Fibroblast of lung (primary cell): ENCODE measurements around the gene GRIK4. TPM values are rescaled to one million over a fixed set of nuclear protein-coding genes. Genes with fewer than 3 reads are reported as not detected.

Experiments
- DNase-seq, 2 donors: peaks; one replicate each; pipeline versions ENCODE4 v3.0.0 to v3.0.0-alpha.2; 2010; ENCODE audit warnings: low read depth in 2 of 2
- H2AFZ ChIP-seq: 2 replicates; pipeline ENCODE4 v1.5.1; 2012; ENCODE audit warnings: low read length, control low read depth, inconsistent platforms
- H3K27ac ChIP-seq: 2 replicates; pipeline ENCODE4 v1.5.1; 2011; ENCODE audit warnings: low read length, control low read depth; ENCODE audit not compliant: insufficient read depth
- H3K27me3 ChIP-seq: 2 replicates; pipeline ENCODE4 v1.5.1; 2011; ENCODE audit warnings: mild to moderate bottlenecking, low read length; ENCODE audit not compliant: control insufficient read depth, insufficient read depth
- H3K36me3 ChIP-seq: 2 replicates; pipeline ENCODE4 v1.5.1; 2011; ENCODE audit warnings: low read length; ENCODE audit not compliant: control insufficient read depth, insufficient read depth
- H3K4me1 ChIP-seq: 2 replicates; pipeline ENCODE4 v1.5.1; 2011; ENCODE audit warnings: low read length; ENCODE audit not compliant: control insufficient read depth, insufficient read depth; ENCODE audit errors: extremely low read depth
- H3K4me2 ChIP-seq: 2 replicates; pipeline ENCODE4 v1.5.1; 2011; ENCODE audit warnings: low read length, control low read depth; ENCODE audit not compliant: insufficient read depth; ENCODE audit errors: extremely low read depth
- H3K4me3 ChIP-seq, 4 experiments: fragments of 200-600 bp in 1 of 4; sonication (generic) in 1 of 4; replicated peaks in 1 of 4; 2 replicates each; pipeline ENCODE4 v1.5.1; 2011 to 2016; ENCODE audit warnings: low read length in 4 of 4, low read depth in 3 of 4, mild to moderate bottlenecking in 3 of 4, control low read depth in 2 of 4, inconsistent platforms in 1 of 4, mixed read lengths in 1 of 4; ENCODE audit not compliant: insufficient read depth in 1 of 4; ENCODE audit errors: control extremely low read depth in 1 of 4
- H3K79me2 ChIP-seq: 2 replicates; pipeline ENCODE4 v1.5.1; 2012; ENCODE audit warnings: mild to moderate bottlenecking, low read length, inconsistent platforms; ENCODE audit not compliant: control insufficient read depth, insufficient read depth
- H3K9ac ChIP-seq: 2 replicates; pipeline ENCODE4 v1.5.1; 2011; ENCODE audit warnings: mild to moderate bottlenecking, low read length, control low read depth; ENCODE audit not compliant: insufficient read depth
- H3K9me3 ChIP-seq: 2 replicates; pipeline ENCODE4 v1.5.1; 2012; ENCODE audit warnings: low read depth, low read length; ENCODE audit not compliant: control insufficient read depth, insufficient read depth
- H4K20me1 ChIP-seq: 2 replicates; pipeline ENCODE4 v1.5.1; 2011; ENCODE audit warnings: low read length; ENCODE audit not compliant: control insufficient read depth, insufficient read depth; ENCODE audit errors: extremely low read depth
- CTCF ChIP-seq, 2 donors: IDR thresholded peaks in 1 of 2; conservative IDR thresholded peaks in 1 of 2; 1 replicate in 1 of 2; 2 replicates in 1 of 2; pipeline ENCODE4 v1.5.1; 2011 to 2012; ENCODE audit warnings: low read length in 2 of 2, control low read depth in 1 of 2, inconsistent platforms in 1 of 2, low read depth in 1 of 2, mild to moderate bottlenecking in 1 of 2
- EZH2 ChIP-seq: IDR thresholded peaks from 2 replicates; pipeline ENCODE4 v1.5.1; 2012; ENCODE audit warnings: low read length, control low read depth, mild to moderate bottlenecking; ENCODE audit errors: missing control alignments
- polyA plus RNA-seq, 2 donors: library from polyadenylated mRNA; depleted of rRNA in 1 of 2; stranded (reverse) in 1 of 2; unstranded in 1 of 2; fragments of >200 nt; gene quantifications; 2 replicates each; pipeline ENCODE4 v1.2.1, GENCODE V29; 2011 to 2012; ENCODE audit warnings: missing spikeins in 1 of 2
- total RNA-seq: library from RNA; depleted of rRNA; stranded (reverse); fragments of >200 nt; gene quantifications from 2 replicates; pipeline ENCODE4 v1.2.1, GENCODE V29; 2014

GRIK4 gene
- total and polyA plus RNA-seq, 2 donors (not counting 1 experiment from before 2014, with no cell fraction given), result 0.17 to 1.5 TPM

GRCh38 chr11:120564573-120565311 lies 53.2 kb downstream of the GRIK4 start:
- TF ChIP-seq CTCF (conservative IDR thresholded peaks at IDR 0.05 in 1 of 2, IDR thresholded peaks at IDR 0.05 in 1 of 2; ENCODE audit: low read depth in 1 of 2, low read length in 2 of 2) (no peak), EZH2 (no peak)
- Histone ChIP-seq H3K4me2 (peak overlapping the region; percentile 82), H3K79me2 (no peaks in the 10 kb centered on the region), H3K27me3 (no peaks in the 10 kb centered on the region), H4K20me1 (no peaks in the 10 kb centered on the region), H3K27ac (no peak overlapping the region), H3K4me3 (peak overlapping the region; percentile 12 to 42 (median 20)), H3K36me3 (no peaks in the 10 kb centered on the region), H3K9ac (peak overlapping the region; percentile 50), H3K9me3 (no peaks in the 10 kb centered on the region), H2AFZ (peak overlapping the region; percentile 1), H3K4me1 (peaks cover 2% of the 10 kb centered on the region)
- peak; percentile 31 to 72 for DNase-seq

GRCh38 chr11:120565466-120566155 lies 54.1 kb downstream of the GRIK4 start:
- Histone ChIP-seq H3K27ac (no peak overlapping the region), H4K20me1 (no peaks in the 10 kb centered on the region), H3K36me3 (no peaks in the 10 kb centered on the region), H3K4me3 (no peak overlapping the region), H3K9ac (no peak overlapping the region), H3K9me3 (no peaks in the 10 kb centered on the region), H3K79me2 (no peaks in the 10 kb centered on the region), H2AFZ (no peak overlapping the region), H3K4me1 (peaks cover 2% of the 10 kb centered on the region), H3K4me2 (no peak overlapping the region), H3K27me3 (no peaks in the 10 kb centered on the region)
- DNase-seq, result peak in 1 of 2 donors; percentile 62
- TF ChIP-seq CTCF (conservative IDR thresholded peaks at IDR 0.05 in 1 of 2, IDR thresholded peaks at IDR 0.05 in 1 of 2; ENCODE audit: low read depth in 1 of 2, low read length in 2 of 2) (no peak), EZH2 (no peak)

- TF ChIP-seq EZH2 (no peak), CTCF (conservative IDR thresholded peaks at IDR 0.05 in 1 of 2, IDR thresholded peaks at IDR 0.05 in 1 of 2; ENCODE audit: low read depth in 1 of 2, low read length in 2 of 2) (no peak)
- Histone ChIP-seq H3K4me2 (no peak overlapping the region), H3K79me2 (no peaks in the 10 kb centered on the region), H3K4me1 (peaks cover 2% of the 10 kb centered on the region), H2AFZ (no peak overlapping the region), H3K4me3 (no peak overlapping the region), H3K9ac (no peak overlapping the region), H3K27ac (no peak overlapping the region), H3K9me3 (no peaks in the 10 kb centered on the region), H4K20me1 (no peaks in the 10 kb centered on the region), H3K27me3 (no peaks in the 10 kb centered on the region), H3K36me3 (no peaks in the 10 kb centered on the region)
- peak in 1 of 2 donors; percentile 75 for DNase-seq
Measured at GRCh38 chr11:120566176-120566575, 54.6 kb downstream of the GRIK4 start.
